ENCODE results near the gene ELFN2.
"Not testable (repeated sequence)": the region's sequence is repeated elsewhere in the genome, so short reads cannot be mapped to it uniquely, and the experiment has no call there.

ELFN2 gene

GRCh38 chr22:37334461-37334858 lies 92.8 kb downstream of the ELFN2 start:
- DNase-seq (ENCODE audit: low spot score in 2 of 2): no peak
- no peak for ATAC-seq (ENCODE audit: low read depth)
- peaks cover 12% of the 10 kb centered on the region for H3K4me1 Mint-ChIP-seq
- H3K9me3 Mint-ChIP-seq: no peaks in the 10 kb centered on the region
- no peak overlapping the region for H3K27ac Mint-ChIP-seq
- peaks cover 37% of the 10 kb centered on the region for H3K27me3 Mint-ChIP-seq
- H3K4me3 Mint-ChIP-seq: no peak overlapping the region
- no peaks in the 10 kb centered on the region for H3K36me3 Mint-ChIP-seq

GRCh38 chr22:37333724-37334460 lies 93.4 kb downstream of the ELFN2 start:
- H3K36me3 Mint-ChIP-seq: no peaks in the 10 kb centered on the region
- H3K4me1 Mint-ChIP-seq: peaks cover 12% of the 10 kb centered on the region
- peaks cover 42% of the 10 kb centered on the region for H3K27me3 Mint-ChIP-seq
- DNase-seq (ENCODE audit: low spot score in 2 of 2): no peak
- ATAC-seq (ENCODE audit: low read depth): no peak
- no peak overlapping the region for H3K4me3 Mint-ChIP-seq
- no peak overlapping the region for H3K27ac Mint-ChIP-seq
- H3K9me3 Mint-ChIP-seq: no peaks in the 10 kb centered on the region

GRCh38 chr22:37331856-37332536 lies 95.3 kb downstream of the ELFN2 start:
- no peak overlapping the region for H3K4me3 Mint-ChIP-seq
- H3K36me3 Mint-ChIP-seq: peaks cover 1% of the 10 kb centered on the region
- no peak overlapping the region for H3K27ac Mint-ChIP-seq
- peak; percentile 37 for ATAC-seq (ENCODE audit: low read depth)
- H3K4me1 Mint-ChIP-seq: peaks cover 8% of the 10 kb centered on the region
- DNase-seq (ENCODE audit: low spot score in 2 of 2): no peak
- H3K9me3 Mint-ChIP-seq: no peaks in the 10 kb centered on the region
- H3K27me3 Mint-ChIP-seq: peaks cover 46% of the 10 kb centered on the region

GRCh38 chr22:37331034-37331428 lies 96.2 kb downstream of the ELFN2 start:
- Mint-ChIP-seq H3K9me3 (no peaks in the 10 kb centered on the region), H3K4me3 (no peak overlapping the region), H3K36me3 (peaks cover 1% of the 10 kb centered on the region), H3K4me1 (peaks cover 5% of the 10 kb centered on the region), H3K27me3 (peaks cover 44% of the 10 kb centered on the region), H3K27ac (no peak overlapping the region)
- ATAC-seq (ENCODE audit: low read depth): no peak
- no peak for DNase-seq (ENCODE audit: low spot score in 2 of 2)

GRCh38 chr22:37330200-37331033 lies 96.9 kb downstream of the ELFN2 start:
- ATAC-seq (ENCODE audit: low read depth): peak; percentile 83
- Mint-ChIP-seq H3K4me3 (no peak overlapping the region), H3K9me3 (no peaks in the 10 kb centered on the region), H3K4me1 (peaks cover 3% of the 10 kb centered on the region), H3K36me3 (peaks cover 1% of the 10 kb centered on the region), H3K27me3 (peaks cover 40% of the 10 kb centered on the region), H3K27ac (no peak overlapping the region)
- no peak for DNase-seq (ENCODE audit: low spot score in 2 of 2)

GRCh38 chr22:37329238-37330140 lies 97.8 kb downstream of the ELFN2 start:
- no peak overlapping the region for H3K4me3 Mint-ChIP-seq

GRCh38 chr22:37328538-37329237 lies 98.6 kb downstream of the ELFN2 start:
- not testable (repeated sequence) for H3K27ac Mint-ChIP-seq; H3K36me3 Mint-ChIP-seq; DNase-seq (ENCODE audit: low spot score in 2 of 2); H3K4me3 Mint-ChIP-seq; H3K9me3 Mint-ChIP-seq; H3K4me1 Mint-ChIP-seq; ATAC-seq (ENCODE audit: low read depth)
- H3K27me3 Mint-ChIP-seq: peaks cover 34% of the 10 kb centered on the region

More at GRCh38 chr22:37329238-37330140, 97.8 kb downstream of the ELFN2 start:
- ATAC-seq (ENCODE audit: low read depth) (no peak), DNase-seq (ENCODE audit: low spot score in 2 of 2) (no peak)
- no peaks in the 10 kb centered on the region for H3K4me1 Mint-ChIP-seq
- peaks cover 1% of the 10 kb centered on the region for H3K36me3 Mint-ChIP-seq
- peaks cover 36% of the 10 kb centered on the region for H3K27me3 Mint-ChIP-seq
- H3K27ac Mint-ChIP-seq: no peak overlapping the region
- H3K9me3 Mint-ChIP-seq: no peaks in the 10 kb centered on the region

GRCh38 chr22:37328017-37328416 lies 99.3 kb downstream of the ELFN2 start:
- H3K27ac Mint-ChIP-seq: no peak overlapping the region
- peaks cover 1% of the 10 kb centered on the region for H3K36me3 Mint-ChIP-seq
- no peaks in the 10 kb centered on the region for H3K9me3 Mint-ChIP-seq
- DNase-seq (ENCODE audit: low spot score in 2 of 2) (no peak), ATAC-seq (ENCODE audit: low read depth) (no peak)
- H3K4me1 Mint-ChIP-seq: no peaks in the 10 kb centered on the region
- H3K4me3 Mint-ChIP-seq: no peak overlapping the region
- H3K27me3 Mint-ChIP-seq: peaks cover 35% of the 10 kb centered on the region

GRCh38 chr22:37326726-37327125 lies 100.6 kb downstream of the ELFN2 start:
- ATAC-seq (ENCODE audit: low read depth): no peak
- no peak for DNase-seq (ENCODE audit: low spot score in 2 of 2)
- Mint-ChIP-seq H3K27ac (no peak overlapping the region), H3K4me3 (no peak overlapping the region), H3K4me1 (no peaks in the 10 kb centered on the region), H3K36me3 (peaks cover 1% of the 10 kb centered on the region), H3K9me3 (no peaks in the 10 kb centered on the region), H3K27me3 (peaks cover 33% of the 10 kb centered on the region)

GRCh38 chr22:37325039-37325395 lies 102.3 kb downstream of the ELFN2 start:
- Mint-ChIP-seq H3K4me3 (no peak overlapping the region), H3K27me3 (peaks cover 30% of the 10 kb centered on the region)

GRCh38 chr22:37324340-37325038 lies 102.8 kb downstream of the ELFN2 start:
- no peak overlapping the region for H3K4me3 Mint-ChIP-seq
- H3K36me3 Mint-ChIP-seq: peaks cover 1% of the 10 kb centered on the region

More at GRCh38 chr22:37325039-37325395, 102.3 kb downstream of the ELFN2 start:
- H3K36me3 Mint-ChIP-seq: peaks cover 1% of the 10 kb centered on the region
- no peaks in the 10 kb centered on the region for H3K9me3 Mint-ChIP-seq
- no peak overlapping the region for H3K27ac Mint-ChIP-seq
- ATAC-seq (ENCODE audit: low read depth) (no peak), DNase-seq (ENCODE audit: low spot score in 2 of 2) (no peak)
- H3K4me1 Mint-ChIP-seq: no peaks in the 10 kb centered on the region

GRCh38 chr22:37320726-37321677 lies 106.3 kb downstream of the ELFN2 start:
- peaks cover 12% of the 10 kb centered on the region for H3K27me3 Mint-ChIP-seq

More at GRCh38 chr22:37324340-37325038, 102.8 kb downstream of the ELFN2 start:
- H3K4me1 Mint-ChIP-seq: no peaks in the 10 kb centered on the region
- DNase-seq (ENCODE audit: low spot score in 2 of 2) (no peak), ATAC-seq (ENCODE audit: low read depth) (no peak)
- H3K27me3 Mint-ChIP-seq: peaks cover 26% of the 10 kb centered on the region
- no peak overlapping the region for H3K27ac Mint-ChIP-seq
- no peaks in the 10 kb centered on the region for H3K9me3 Mint-ChIP-seq

More at GRCh38 chr22:37320726-37321677, 106.3 kb downstream of the ELFN2 start:
- H3K4me3 Mint-ChIP-seq: no peak overlapping the region
- ATAC-seq (ENCODE audit: low read depth) (no peak), DNase-seq (ENCODE audit: low spot score in 2 of 2) (no peak)
- H3K4me1 Mint-ChIP-seq: peaks cover 4% of the 10 kb centered on the region
- no peaks in the 10 kb centered on the region for H3K36me3 Mint-ChIP-seq
- no peaks in the 10 kb centered on the region for H3K9me3 Mint-ChIP-seq
- no peak overlapping the region for H3K27ac Mint-ChIP-seq

All from memory B cell (primary cell).